HEK293 (cell line): ENCODE measurements around the gene PCDHGB2.
"Not testable (repeated sequence)": the region's sequence is repeated elsewhere in the genome, so short reads cannot be mapped to it uniquely, and the experiment has no call there.

Source experiments
- CTCF ChIA-PET: fragments of 350-600 bp; formaldehyde crosslinking; extraction: SDS; loops from one replicate; lab custom pipeline; 2021; ENCODE audit warnings: antibody characterized with exemption; lab: Yijun Ruan, JAX
- POLR2A ChIA-PET: fragments of 300-600 bp; formaldehyde crosslinking; extraction: SDS; loops from one replicate; lab custom pipeline; 2020; ENCODE audit warnings: antibody characterized with exemption, inconsistent platforms; lab: Yijun Ruan, JAX
- H3K27ac ChIP-seq: fragments of 200-500 bp; sonication (Bioruptor generic); 2 replicates; pipeline ENCODE4 v1.5.1; 2014; ENCODE audit warnings: low read depth, low read length, control low read depth, inconsistent platforms; ENCODE audit errors: extremely low read depth
- H3K36me3 ChIP-seq, 2 experiments: fragments of 200-500 bp in 1 of 2; sonication (Bioruptor generic) in 1 of 2; 1 replicate in 1 of 2; 2 replicates in 1 of 2; pipeline ENCODE4 v1.5.1; 2014 to 2017; ENCODE audit warnings: inconsistent platforms in 2 of 2, low read length in 2 of 2; ENCODE audit not compliant: control insufficient read depth in 2 of 2, insufficient read depth in 1 of 2
- H3K4me1 ChIP-seq: fragments of 200-500 bp; sonication (Bioruptor generic); 2 replicates; pipeline ENCODE4 v1.5.1; 2014; ENCODE audit warnings: mild to moderate bottlenecking, low read length, inconsistent platforms; ENCODE audit not compliant: control insufficient read depth, insufficient read depth
- H3K4me3 ChIP-seq: 2 replicates; pipeline ENCODE4 v1.5.1; 2011; ENCODE audit warnings: low read depth, mild to moderate bottlenecking, control low read depth, low read length, moderate library complexity
- H3K9me3 ChIP-seq: fragments of 200-500 bp; sonication (Bioruptor generic); 2 replicates; pipeline ENCODE4 v1.5.1; 2014; ENCODE audit warnings: low read depth, low read length, inconsistent platforms; ENCODE audit not compliant: control insufficient read depth, insufficient read depth
- KLF16 ChIP-seq: fragments of 450-650 bp; formaldehyde crosslinking; IDR thresholded peaks from 2 replicates; pipeline ENCODE4 v1.5.1; 2017; ENCODE audit warnings: missing biosample characterization, missing genetic modification characterization
- SALL2 ChIP-seq: fragments of 450-650 bp; formaldehyde crosslinking; IDR thresholded peaks from 2 replicates; pipeline ENCODE4 v1.5.0; 2017; ENCODE audit warnings: missing biosample characterization, mild to moderate bottlenecking, missing genetic modification characterization, borderline replicate concordance
- TRIM28 ChIP-seq: IDR thresholded peaks from 2 replicates; pipeline ENCODE4 v1.6.1; 2011; ENCODE audit warnings: low read length, control low read depth, borderline replicate concordance
- ZBTB6 ChIP-seq: fragments of 450-650 bp; formaldehyde crosslinking; IDR thresholded peaks from 2 replicates; pipeline ENCODE4 v1.5.1; 2017; ENCODE audit warnings: missing biosample characterization, missing genetic modification characterization
- ZNF2 ChIP-seq: fragments of 450-650 bp; formaldehyde crosslinking; IDR thresholded peaks from 2 replicates; pipeline ENCODE4 v1.5.1; 2016; ENCODE audit warnings: missing biosample characterization, missing genetic modification characterization
- ZNF311 ChIP-seq: fragments of 450-650 bp; formaldehyde crosslinking; IDR thresholded peaks from 2 replicates; pipeline ENCODE4 v1.5.1; 2017; ENCODE audit warnings: missing biosample characterization, missing genetic modification characterization, borderline replicate concordance
- ZNF426 ChIP-seq: fragments of 450-650 bp; formaldehyde crosslinking; IDR thresholded peaks from 2 replicates; pipeline ENCODE4 v1.5.1; 2017; ENCODE audit warnings: missing biosample characterization, missing genetic modification characterization, mild to moderate bottlenecking, inconsistent platforms, moderate library complexity
- ZNF571 ChIP-seq: fragments of 450-650 bp; formaldehyde crosslinking; IDR thresholded peaks from 2 replicates; pipeline ENCODE4 v1.5.0; 2017; ENCODE audit warnings: missing biosample characterization, missing genetic modification characterization
- ZNF585B ChIP-seq: fragments of 450-650 bp; formaldehyde crosslinking; IDR thresholded peaks from 2 replicates; pipeline ENCODE4 v1.5.1; 2016; ENCODE audit warnings: missing biosample characterization, missing genetic modification characterization
- ZNF654 ChIP-seq: fragments of 450-650 bp; formaldehyde crosslinking; IDR thresholded peaks from 2 replicates; pipeline ENCODE4 v1.5.1; 2016; ENCODE audit warnings: low read depth, missing biosample characterization, missing genetic modification characterization
- ZNF664 ChIP-seq: fragments of 450-650 bp; formaldehyde crosslinking; IDR thresholded peaks from 2 replicates; pipeline ENCODE4 v1.5.1; 2016; ENCODE audit warnings: missing biosample characterization, missing genetic modification characterization
- ZNF776 ChIP-seq: fragments of 450-650 bp; formaldehyde crosslinking; IDR thresholded peaks from 2 replicates; pipeline ENCODE4 v1.5.0; 2017; ENCODE audit warnings: missing biosample characterization, missing genetic modification characterization, borderline replicate concordance
- TF ChIP-seq, protein P1 (sequence below): fragments of 450-650 bp; formaldehyde crosslinking; IDR thresholded peaks from 2 replicates; pipeline ENCODE4 v1.5.1; 2016; ENCODE audit warnings: missing biosample characterization, missing genetic modification characterization

PCDHGB2 gene

DNA sequence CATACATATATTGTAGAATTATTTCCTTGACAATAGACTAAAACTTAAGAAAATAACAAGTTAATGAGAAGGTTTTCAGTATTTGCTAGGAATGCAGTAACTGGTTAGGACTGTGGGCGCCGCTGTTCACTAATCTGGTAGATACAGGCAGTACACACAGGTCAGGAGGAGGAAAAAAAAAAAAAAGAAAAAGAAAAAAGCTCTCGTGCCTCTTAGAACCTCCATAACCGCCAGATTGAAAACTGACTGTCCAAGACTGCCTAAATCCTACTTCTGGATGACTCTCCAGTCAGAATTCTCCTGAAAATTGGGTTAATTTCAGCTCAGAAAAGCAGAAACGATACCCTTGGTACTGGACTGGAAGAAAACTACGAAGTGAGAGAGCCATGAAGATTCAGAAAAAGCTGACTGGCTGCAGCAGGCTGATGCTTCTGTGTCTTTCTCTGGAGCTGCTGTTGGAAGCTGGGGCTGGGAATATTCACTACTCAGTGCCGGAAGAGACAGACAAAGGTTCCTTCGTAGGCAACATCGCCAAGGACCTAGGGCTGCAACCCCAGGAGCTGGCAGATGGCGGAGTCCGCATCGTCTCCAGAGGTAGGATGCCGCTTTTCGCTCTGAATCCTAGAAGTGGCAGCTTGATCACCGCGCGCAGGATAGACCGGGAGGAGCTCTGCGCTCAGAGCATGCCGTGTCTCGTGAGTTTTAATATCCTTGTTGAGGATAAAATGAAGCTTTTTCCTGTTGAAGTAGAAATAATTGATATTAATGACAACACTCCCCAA, 29.3 kb upstream of the PCDHGB2 start, which contains the start of gene PCDHGA1 (continued):
- TF ChIP-seq, protein P1, sequence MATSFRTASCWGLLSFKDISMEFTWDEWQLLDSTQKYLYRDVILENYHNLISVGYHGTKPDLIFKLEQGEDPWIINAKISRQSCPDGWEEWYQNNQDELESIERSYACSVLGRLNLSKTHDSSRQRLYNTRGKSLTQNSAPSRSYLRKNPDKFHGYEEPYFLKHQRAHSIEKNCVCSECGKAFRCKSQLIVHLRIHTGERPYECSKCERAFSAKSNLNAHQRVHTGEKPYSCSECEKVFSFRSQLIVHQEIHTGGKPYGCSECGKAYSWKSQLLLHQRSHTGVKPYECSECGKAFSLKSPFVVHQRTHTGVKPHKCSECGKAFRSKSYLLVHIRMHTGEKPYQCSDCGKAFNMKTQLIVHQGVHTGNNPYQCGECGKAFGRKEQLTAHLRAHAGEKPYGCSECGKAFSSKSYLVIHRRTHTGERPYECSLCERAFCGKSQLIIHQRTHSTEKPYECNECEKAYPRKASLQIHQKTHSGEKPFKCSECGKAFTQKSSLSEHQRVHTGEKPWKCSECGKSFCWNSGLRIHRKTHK = no peak

DNA sequence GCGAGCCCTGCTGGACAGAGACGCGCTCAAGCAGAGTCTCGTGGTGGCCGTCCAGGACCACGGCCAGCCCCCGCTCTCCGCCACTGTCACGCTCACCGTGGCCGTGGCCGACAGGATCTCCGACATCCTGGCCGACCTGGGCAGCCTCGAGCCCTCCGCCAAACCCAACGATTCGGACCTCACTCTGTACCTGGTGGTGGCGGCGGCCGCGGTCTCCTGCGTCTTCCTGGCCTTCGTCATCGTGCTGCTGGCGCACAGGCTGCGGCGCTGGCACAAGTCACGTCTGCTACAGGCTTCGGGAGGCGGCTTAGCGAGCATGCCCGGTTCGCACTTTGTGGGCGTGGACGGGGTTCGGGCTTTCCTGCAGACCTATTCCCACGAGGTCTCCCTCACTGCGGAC, 27.2 kb upstream of the PCDHGB2 start:
- H3K27ac ChIP-seq, H3K36me3 ChIP-seq, H3K9me3 ChIP-seq, H3K4me1 ChIP-seq, H3K4me3 ChIP-seq: not testable (repeated sequence)
- CTCF ChIA-PET = interaction anchor here (0.6 to 3.5 kb wide), 4 partner anchors 11 to 225 kb away, joined by 3 to 21 read pairs (median 10); partner anchors contain the start of genes PCDHGA3 and PCDHGB1
- POLR2A ChIA-PET = interaction anchor here (2.7 kb wide), 1 partner anchor 12 kb away, joined by 19 read pairs; the partner anchor contains the start of gene TAF7

- CTCF ChIA-PET = interaction anchor here (0.6 to 3.0 kb wide), 31 partner anchors 10 to 1294 kb away, joined by 3 to 41 read pairs (median 4); partner anchors contain the start of genes PCDHB15, PCDHGA1, PCDHGA12 and PCDHGA4
- Histone ChIP-seq H3K36me3 (no peaks in the 10 kb centered on the region), H3K4me3 (no peak within 1 kb of the TSS), H3K9me3 (no peaks in the 10 kb centered on the region), H3K27ac (no peak within 1 kb of the TSS), H3K4me1 (no peaks in the 10 kb centered on the region)
- TF ChIP-seq ZNF654 (peak; percentile 23; the same call in 1 of the 2 replicates), ZNF426 (tag by site-specific recombination) (no peak), ZNF664 (no peak), ZNF2 (tag by site-specific recombination) (peak; percentile 57; the same call in 1 of the 2 replicates), ZBTB6 (tag by site-specific recombination) (no peak), ZNF311 (tag by site-specific recombination) (no peak), TRIM28 (no peak), KLF16 (tag by site-specific recombination) (no peak), ZNF571 (tag by site-specific recombination) (no peak), ZNF585B (no peak), SALL2 (tag by site-specific recombination) (no peak), ZNF776 (tag by site-specific recombination) (no peak)
- POLR2A ChIA-PET = interaction anchor here (1.0 to 1.2 kb wide), 2 partner anchors 18 to 19 kb away, joined by 3 to 5 read pairs; partner anchors contain the start of gene TAF7
These were observed 21.1 kb upstream of the PCDHGB2 start, which contains the start of gene PCDHGA2 for GRCh38 chr5:141338538-141339306. Gene PCDHGA2 (plus strand): TSS chr5:141338760.

DNA sequence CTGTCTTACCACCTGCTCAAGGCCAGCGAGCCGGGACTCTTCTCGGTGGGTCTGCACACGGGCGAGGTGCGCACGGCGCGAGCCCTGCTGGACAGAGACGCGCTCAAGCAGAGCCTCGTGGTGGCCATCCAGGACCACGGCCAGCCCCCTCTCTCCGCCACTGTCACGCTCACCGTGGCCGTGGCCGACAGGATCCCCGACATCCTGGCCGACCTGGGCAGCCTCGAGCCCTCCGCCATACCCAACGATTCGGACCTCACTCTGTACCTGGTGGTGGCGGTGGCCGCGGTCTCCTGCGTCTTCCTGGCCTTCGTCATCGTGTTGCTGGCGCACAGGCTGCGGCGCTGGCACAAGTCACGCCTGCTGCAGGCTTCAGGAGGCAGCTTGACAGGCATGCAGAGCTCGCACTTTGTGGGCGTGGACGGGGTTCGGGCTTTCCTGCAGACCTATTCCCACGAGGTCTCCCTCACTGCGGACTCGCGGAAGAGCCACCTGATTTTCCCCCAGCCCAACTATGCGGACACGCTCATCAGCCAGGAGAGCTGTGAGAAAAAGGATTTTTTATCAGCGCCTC, 18.9 kb upstream of the PCDHGB2 start:
- H3K4me3 ChIP-seq, H3K27ac ChIP-seq, H3K36me3 ChIP-seq, H3K4me1 ChIP-seq, POLR2A ChIA-PET, H3K9me3 ChIP-seq: not testable (repeated sequence)
- CTCF ChIA-PET = interaction anchor here (1.0 to 1.8 kb wide), 3 partner anchors 9 to 223 kb away, joined by 3 to 11 read pairs (median 5); partner anchors contain the start of gene PCDHGB1
